Spleen (tissue), 7 donors: Measurements from ENCODE around the gene ZNF462.
"Not testable (repeated sequence)": the region's sequence is repeated elsewhere in the genome, so short reads cannot be mapped to it uniquely, and the experiment has no call there.

Experiments
- POLR2A ChIP-seq, 3 donors: fragments of 450-650 bp; IDR thresholded peaks; one replicate each; pipeline ENCODE4 v1.5.1; 2017; ENCODE audit warnings: antibody characterized with exemption in 3 of 3, mild to moderate bottlenecking in 1 of 3
- POLR2AphosphoS5 ChIP-seq, 3 donors: sonication (generic); formaldehyde crosslinking; IDR thresholded peaks; one replicate each; pipeline ENCODE4 v1.5.1; 2017; ENCODE audit warnings: antibody characterized with exemption in 3 of 3
- TF ChIP-seq, protein P1 (sequence below), 11 experiments: fragments of 200-600 bp in 7 of 11; fragments of 450-650 bp in 4 of 11; sonication (generic) in 4 of 11; IDR thresholded peaks in 8 of 11; conservative IDR thresholded peaks in 3 of 11; 1 replicate in 7 of 11; 2 replicates in 4 of 11; pipeline versions ENCODE4 v1.4.0 to v1.8.0; 2016 to 2021; ENCODE audit warnings: antibody characterized with exemption in 11 of 11, inconsistent platforms in 4 of 11, mild to moderate bottlenecking in 1 of 11
- donor health status: DM: no; HTN: no; CAD: no; lungs with moderate emphysema.
- donor health status: DM: no; HTN: no; CAD: no.
- donor health status: DM: no; HTN: no; CAD: no.

DNA sequence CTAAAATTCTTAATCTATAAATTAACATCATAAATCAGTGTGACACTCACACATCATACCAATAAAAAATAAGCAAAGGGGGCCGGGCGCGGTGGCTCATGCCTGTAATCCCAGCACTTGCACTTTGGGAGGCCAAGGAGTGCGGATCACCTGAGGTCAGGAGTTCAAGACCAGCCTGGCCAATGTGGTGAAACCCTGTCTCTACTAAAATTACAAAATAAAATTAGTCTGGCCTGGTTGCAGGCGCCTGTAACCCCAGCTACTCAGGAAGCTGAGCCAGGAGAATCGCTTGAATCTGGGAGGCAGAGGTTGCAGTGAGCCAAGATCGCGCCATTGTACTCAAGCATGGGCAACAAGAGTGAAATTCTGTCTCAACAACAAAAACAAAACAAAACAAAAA lies 11.3 kb upstream of the ZNF462 start:
- TF ChIP-seq, protein P1, sequence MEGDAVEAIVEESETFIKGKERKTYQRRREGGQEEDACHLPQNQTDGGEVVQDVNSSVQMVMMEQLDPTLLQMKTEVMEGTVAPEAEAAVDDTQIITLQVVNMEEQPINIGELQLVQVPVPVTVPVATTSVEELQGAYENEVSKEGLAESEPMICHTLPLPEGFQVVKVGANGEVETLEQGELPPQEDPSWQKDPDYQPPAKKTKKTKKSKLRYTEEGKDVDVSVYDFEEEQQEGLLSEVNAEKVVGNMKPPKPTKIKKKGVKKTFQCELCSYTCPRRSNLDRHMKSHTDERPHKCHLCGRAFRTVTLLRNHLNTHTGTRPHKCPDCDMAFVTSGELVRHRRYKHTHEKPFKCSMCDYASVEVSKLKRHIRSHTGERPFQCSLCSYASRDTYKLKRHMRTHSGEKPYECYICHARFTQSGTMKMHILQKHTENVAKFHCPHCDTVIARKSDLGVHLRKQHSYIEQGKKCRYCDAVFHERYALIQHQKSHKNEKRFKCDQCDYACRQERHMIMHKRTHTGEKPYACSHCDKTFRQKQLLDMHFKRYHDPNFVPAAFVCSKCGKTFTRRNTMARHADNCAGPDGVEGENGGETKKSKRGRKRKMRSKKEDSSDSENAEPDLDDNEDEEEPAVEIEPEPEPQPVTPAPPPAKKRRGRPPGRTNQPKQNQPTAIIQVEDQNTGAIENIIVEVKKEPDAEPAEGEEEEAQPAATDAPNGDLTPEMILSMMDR (IDR thresholded peaks at IDR 0.05 in 8 of 11, conservative IDR thresholded peaks at IDR 0.05 in 3 of 11): not testable (repeated sequence)
- TF ChIP-seq POLR2A, POLR2AphosphoS5 (IDR thresholded peaks at IDR 0.05): not testable (repeated sequence)
